GM12878 (cell line): ENCODE measurements around the gene CORO7. TPM values are rescaled to one million over a fixed set of nuclear protein-coding genes. Genes with fewer than 3 reads are reported as not detected.

ENCODE experiments used
- ATAC-seq: fragments of 200-7000 bp; cut with Tn5 transposase; 3 replicates; pipeline ENCODE4 v1.9.1; 2020; ENCODE audit warnings: mild to moderate bottlenecking, moderate library complexity
- BruUV-seq: library from RNA; stranded (reverse); fragments of 400-500 nt; replicated peaks from 2 replicates; lab custom pipeline; 2021; lab: Mats Ljungman, UMichigan
- CTCF ChIA-PET: fragments of 300-600 bp; sonication (Branson Sonifier 250); formaldehyde crosslinking; extraction: SDS; loops from one replicate; lab custom pipeline; 2021; ENCODE audit warnings: inconsistent platforms; lab: Yijun Ruan, JAX
- POLR2A ChIA-PET: fragments of 350-600 bp; formaldehyde crosslinking; extraction: SDS; loops from one replicate; lab custom pipeline; 2021; ENCODE audit warnings: inconsistent platforms; lab: Charles Lee
- RAD21 ChIA-PET: fragments of 300-600 bp; sonication (Branson Sonifier 250); formaldehyde crosslinking; loops from one replicate; lab custom pipeline; 2023; ENCODE audit warnings: antibody characterized with exemption; ENCODE audit not compliant: unreplicated experiment; lab: Charles Lee
- SMC1A ChIA-PET: fragments of 300-600 bp; sonication (Branson Sonifier 250); formaldehyde crosslinking; loops from one replicate; lab custom pipeline; 2023; ENCODE audit not compliant: unreplicated experiment, uncharacterized antibody; lab: Charles Lee
- DNase-seq: peaks from one replicate; pipeline ENCODE4 v3.0.0-alpha.2; 2011; ENCODE audit warnings: low read depth, low spot score
- FAIRE-seq: peaks from 3 replicates; lab custom pipeline; 2011; peaks lifted over from hg19 to GRCh38; lab: Jason Lieb, UNC
- H2AFZ ChIP-seq: 2 replicates; pipeline ENCODE4 v1.6.0; 2011; ENCODE audit warnings: low read depth, low read length, control low read depth; ENCODE audit not compliant: control insufficient read depth
- H3K27ac ChIP-seq: 2 replicates; pipeline ENCODE4 v1.5.1; 2011; ENCODE audit warnings: control low read depth; ENCODE audit not compliant: control insufficient read depth, insufficient read depth
- H3K27me3 ChIP-seq, 2 experiments: replicated peaks in 1 of 2; 2 replicates each; pipeline versions ENCODE4 v1.6.0 to v1.6.1; 2011; ENCODE audit warnings: low read length in 1 of 2; ENCODE audit not compliant: control insufficient read depth in 2 of 2, insufficient read depth in 2 of 2
- H3K36me3 ChIP-seq, 2 experiments: 2 replicates each; pipeline ENCODE4 v1.5.1; 2011; ENCODE audit warnings: low read length in 1 of 2; ENCODE audit not compliant: control insufficient read depth in 2 of 2, insufficient read depth in 2 of 2
- H3K4me1 ChIP-seq: 2 replicates; pipeline ENCODE4 v1.6.1; 2011; ENCODE audit warnings: mild to moderate bottlenecking, low read length, moderate library complexity, mixed read lengths; ENCODE audit not compliant: control insufficient read depth, insufficient read depth
- H3K4me2 ChIP-seq: 2 replicates; pipeline ENCODE4 v1.6.0; 2011; ENCODE audit warnings: control low read depth; ENCODE audit not compliant: control insufficient read depth, insufficient read depth
- H3K4me3 ChIP-seq: fragments of 200-600 bp; sonication (generic); 2 replicates; pipeline ENCODE4 v1.5.1; 2016
- H3K79me2 ChIP-seq: 2 replicates; pipeline ENCODE4 v1.6.0; 2011; ENCODE audit warnings: low read length; ENCODE audit not compliant: control insufficient read depth, insufficient read depth
- H3K9ac ChIP-seq: 2 replicates; pipeline ENCODE4 v1.8.0; 2011; ENCODE audit warnings: low read length, control low read depth, mixed read lengths; ENCODE audit not compliant: control insufficient read depth, insufficient read depth
- H3K9me3 ChIP-seq: replicated peaks from 3 replicates; pipeline ENCODE4 v1.5.1; 2011; ENCODE audit warnings: mild to moderate bottlenecking, low read length; ENCODE audit not compliant: control insufficient read depth, insufficient read depth
- H4K20me1 ChIP-seq: 2 replicates; pipeline ENCODE4 v1.6.0; 2011; ENCODE audit not compliant: control insufficient read depth, insufficient read depth
- FOXK2 ChIP-seq: fragments of 450-650 bp; IDR thresholded peaks from 2 replicates; pipeline ENCODE4 v1.6.1; 2017; ENCODE audit warnings: mild to moderate bottlenecking, moderate library complexity
- FOXM1 ChIP-seq: IDR thresholded peaks from 2 replicates; pipeline ENCODE4 v1.6.1; 2012; ENCODE audit warnings: low read depth, mild to moderate bottlenecking, inconsistent platforms, low read length, moderate library complexity
- HDGF ChIP-seq: fragments of 450-650 bp; IDR thresholded peaks from 2 replicates; pipeline ENCODE4 v1.6.1; 2016; ENCODE audit warnings: antibody characterized with exemption
- NR2F1 ChIP-seq: fragments of 450-650 bp; conservative IDR thresholded peaks from 2 replicates; pipeline ENCODE4 v1.6.1; 2017; ENCODE audit warnings: mild to moderate bottlenecking
- RAD21 ChIP-seq: IDR thresholded peaks from 2 replicates; pipeline ENCODE4 v1.6.1; 2011; ENCODE audit warnings: mild to moderate bottlenecking, low read depth, low read length, moderate library complexity; ENCODE audit not compliant: insufficient read depth
- RUNX3 ChIP-seq: IDR thresholded peaks from 2 replicates; pipeline ENCODE4 v1.6.1; 2012; ENCODE audit warnings: low read length, inconsistent platforms
- SIX5 ChIP-seq: IDR thresholded peaks from 2 replicates; pipeline ENCODE4 v1.6.1; 2011; ENCODE audit warnings: mild to moderate bottlenecking, low read depth, low read length, moderate library complexity; ENCODE audit not compliant: severe bottlenecking
- SMC3 ChIP-seq: IDR thresholded peaks from 2 replicates; pipeline ENCODE4 v1.6.1; 2011; ENCODE audit warnings: low read length, improper control_type of control experiment, borderline replicate concordance
- TARDBP ChIP-seq: IDR thresholded peaks from 2 replicates; pipeline ENCODE4 v1.6.1; 2016; ENCODE audit warnings: borderline replicate concordance
- YY1 ChIP-seq: IDR thresholded peaks from 2 replicates; pipeline ENCODE4 v1.6.1; 2011; ENCODE audit warnings: low read depth, mild to moderate bottlenecking, low read length
- WGBS: methylation state at CpG from one replicate; pipeline ENCODE4 v1.1.6; 2016; ENCODE audit warnings: low lambda C conversion rate; ENCODE audit not compliant: insufficient replicate concordance, insufficient coverage; ENCODE audit errors: missing lambda C conversion rate; 5-methylcytosine and 5-hydroxymethylcytosine counted together
- in situ Hi-C: fragments of 300-500 bp; cut with MboI; formaldehyde crosslinking; loops from 9 replicates; pipeline ENCODE4 v1.14.3; 2018; ENCODE audit warnings: mixed read lengths
- intact Hi-C: fragments of 100-400 bp; cut with micrococcal nuclease; formaldehyde crosslinking; loops from one replicate; pipeline ENCODE4 v1.14.2; 2022; ENCODE audit not compliant: unreplicated experiment
- polyA plus RNA-seq, 11 experiments: library from polyadenylated mRNA; depleted of rRNA in 4 of 11; unstranded in 6 of 11; stranded (reverse) in 5 of 11; fragments of >200 nt; fragmentation: Nextera tagmentation in 4 of 11; fragmentation: Illumina TruSeq in 1 of 11; extraction: Ambion mirVana in 4 of 11; extraction: Trizol in 1 of 11; gene quantifications; 1 replicate in 1 of 11; 2 replicates in 10 of 11; pipeline versions ENCODE4 v1.2.1 to v1.2.3, GENCODE V29; 2011 to 2016; ENCODE audit warnings: inconsistent platforms in 2 of 11, missing spikeins in 2 of 11, low read depth in 1 of 11
- total RNA-seq, 4 experiments: library from RNA; depleted of rRNA in 3 of 4; stranded (reverse); fragments of >200 nt in 3 of 4; fragmentation: Illumina TruSeq in 1 of 4; extraction: Trizol in 1 of 4; gene quantifications; 2 replicates each; pipeline versions ENCODE4 v1.2.1 to v1.2.3, GENCODE V29; 2013 to 2021
- TF ChIP-seq, protein P1 (sequence below), 3 experiments: IDR thresholded peaks in 2 of 3; conservative IDR thresholded peaks in 1 of 3; 2 replicates each; pipeline ENCODE4 v1.5.1; 2011; ENCODE audit warnings: low read depth in 3 of 3, low read length in 3 of 3, mild to moderate bottlenecking in 3 of 3, control low read depth in 2 of 3, moderate library complexity in 2 of 3, inconsistent platforms in 1 of 3, mixed read lengths in 1 of 3; ENCODE audit not compliant: control insufficient read depth in 2 of 3, insufficient read depth in 1 of 3; ENCODE audit errors: extremely low read depth in 1 of 3

The CORO7 gene
- total and polyA plus RNA-seq, 10 of the 15 experiments (the other 5 are each of a cell fraction or from before 2014, with no cell fraction given) = 0.64 to 89.2 (median 43.7) TPM

DNA sequence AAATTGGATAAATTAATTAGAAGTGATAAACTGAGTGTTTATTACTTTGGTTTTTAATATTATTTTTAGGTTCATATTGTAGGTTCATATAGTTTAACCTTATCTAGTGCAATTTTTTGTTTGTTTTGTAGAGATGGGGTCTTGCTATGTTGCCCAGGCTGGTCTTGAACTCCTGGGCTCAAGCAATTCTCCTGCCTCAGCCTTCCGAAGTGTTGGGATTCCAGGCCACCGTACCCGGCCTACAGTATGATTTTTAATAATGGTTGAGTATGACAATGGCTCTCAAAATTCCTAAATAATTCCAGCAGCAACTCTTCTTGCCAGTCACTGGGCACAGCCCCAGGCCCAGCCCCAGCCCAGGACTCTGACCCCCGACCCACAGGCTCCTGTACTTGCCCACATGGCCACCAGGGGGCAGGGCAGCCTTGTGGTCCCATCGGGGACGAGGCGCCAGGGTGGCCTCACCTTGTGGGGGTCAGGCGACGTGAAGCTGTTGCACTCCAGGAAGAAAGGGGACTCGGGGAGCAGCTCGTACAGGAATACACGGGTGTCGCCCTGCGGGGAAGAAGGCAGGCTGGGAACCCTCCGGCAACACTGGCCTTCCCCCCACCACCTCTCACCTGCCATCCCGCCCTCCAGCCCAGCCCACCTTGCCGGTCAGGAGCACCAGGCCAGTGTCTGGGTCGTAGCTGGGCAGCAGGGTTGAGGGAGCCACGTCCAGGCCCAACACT lies 57.4 kb downstream of the CORO7 start:
- intact Hi-C loops (loop anchor here (1.0 to 10.0 kb wide), 2 partner anchors 43 to 116 kb away; partner anchors contain the start of genes HMOX2 and NMRAL1), in situ Hi-C loops (no loop called here)
- FAIRE-seq (no peak), ATAC-seq (peak; percentile 91), DNase-seq (no peak)
- peaks cover 4 to 23% of the 10 kb centered on the region in 2 experiments; a peak in 3 of 4 replicates for H3K36me3 ChIP-seq
- TF ChIP-seq FOXK2 (no peak), SMC3 (peak; percentile 60), NR2F1 (peak; percentile 54), SIX5 (no peak), RUNX3 (peak; percentile 38; the same call in 1 of the 2 replicates), RAD21 (peak; percentile 72), FOXM1 (no peak), TARDBP (0 out of 2 replicates have a peak, but pooled peaks have one; percentile 16), YY1 (0 out of 2 replicates have a peak, but pooled peaks have one; percentile 31), HDGF (0 out of 2 replicates have a peak, but pooled peaks have one; percentile 59)
- TF ChIP-seq, protein P1, sequence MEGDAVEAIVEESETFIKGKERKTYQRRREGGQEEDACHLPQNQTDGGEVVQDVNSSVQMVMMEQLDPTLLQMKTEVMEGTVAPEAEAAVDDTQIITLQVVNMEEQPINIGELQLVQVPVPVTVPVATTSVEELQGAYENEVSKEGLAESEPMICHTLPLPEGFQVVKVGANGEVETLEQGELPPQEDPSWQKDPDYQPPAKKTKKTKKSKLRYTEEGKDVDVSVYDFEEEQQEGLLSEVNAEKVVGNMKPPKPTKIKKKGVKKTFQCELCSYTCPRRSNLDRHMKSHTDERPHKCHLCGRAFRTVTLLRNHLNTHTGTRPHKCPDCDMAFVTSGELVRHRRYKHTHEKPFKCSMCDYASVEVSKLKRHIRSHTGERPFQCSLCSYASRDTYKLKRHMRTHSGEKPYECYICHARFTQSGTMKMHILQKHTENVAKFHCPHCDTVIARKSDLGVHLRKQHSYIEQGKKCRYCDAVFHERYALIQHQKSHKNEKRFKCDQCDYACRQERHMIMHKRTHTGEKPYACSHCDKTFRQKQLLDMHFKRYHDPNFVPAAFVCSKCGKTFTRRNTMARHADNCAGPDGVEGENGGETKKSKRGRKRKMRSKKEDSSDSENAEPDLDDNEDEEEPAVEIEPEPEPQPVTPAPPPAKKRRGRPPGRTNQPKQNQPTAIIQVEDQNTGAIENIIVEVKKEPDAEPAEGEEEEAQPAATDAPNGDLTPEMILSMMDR (IDR thresholded peaks at IDR 0.05 in 2 of 3, conservative IDR thresholded peaks at IDR 0.05 in 1 of 3; ENCODE audit: control insufficient read depth in 2 of 3, extremely low read depth in 1 of 3, insufficient read depth in 1 of 3, low read depth in 3 of 3, low read length in 3 of 3) = peak; percentile 72 to 93 (median 76)
- 51% methylated on average over 17 of the region's 19 CpGs for WGBS
- RAD21 ChIA-PET = interaction anchor here (1.0 kb wide), 1 partner anchor 190 kb away, joined by 3 read pairs; no protein-coding TSS in a partner anchor
- POLR2A ChIA-PET = no interaction called here
- BruUV-seq = no TSS peak
- H3K9me3 ChIP-seq = no peaks in the 10 kb centered on the region
- no peak overlapping the region for H3K4me2 ChIP-seq
- no peak overlapping the region for H3K4me3 ChIP-seq
- H3K4me1 ChIP-seq = no peaks in the 10 kb centered on the region
- no peak overlapping the region for H2AFZ ChIP-seq
- no peak overlapping the region for H3K27ac ChIP-seq
- H4K20me1 ChIP-seq = no peaks in the 10 kb centered on the region
- no peak overlapping the region for H3K9ac ChIP-seq
- no peaks in the 10 kb centered on the region for H3K79me2 ChIP-seq
- H3K27me3 ChIP-seq = no peaks in the 10 kb centered on the region
- SMC1A ChIA-PET = interaction anchor here (1.8 kb wide), 1 partner anchor 44 kb away, joined by 11 read pairs; no protein-coding TSS in a partner anchor
- CTCF ChIA-PET = interaction anchor here (0.9 to 1.2 kb wide), 5 partner anchors 29 to 226 kb away, joined by 3 to 8 read pairs (median 3); no protein-coding TSS in a partner anchor
